ENCODE measurements around the gene LSM2.
"Not testable (repeated sequence)": the region's sequence is repeated elsewhere in the genome, so short reads cannot be mapped to it uniquely, and the experiment has no call there.

LSM2 gene

GRCh38 chr6:31826793-31827285, 20.1 kb upstream of the LSM2 start:
- DNase-seq = no peak

- no peak for DNase-seq
Observed at GRCh38 chr6:31825553-31825952, 18.8 kb upstream of the LSM2 start.

GRCh38 chr6:31823592-31824196, 16.9 kb upstream of the LSM2 start:
- DNase-seq = not testable (repeated sequence)

GRCh38 chr6:31822036-31822821, 15.5 kb upstream of the LSM2 start:
- DNase-seq = peak; percentile 79

- DNase-seq = no peak
Observed at GRCh38 chr6:31821301-31822035, 14.7 kb upstream of the LSM2 start.

- not testable (repeated sequence) for DNase-seq
Observed at GRCh38 chr6:31820399-31820798, 13.6 kb upstream of the LSM2 start.

GRCh38 chr6:31819871-31820299, 13.1 kb upstream of the LSM2 start:
- no peak for DNase-seq

GRCh38 chr6:31817929-31818511, 11.3 kb upstream of the LSM2 start:
- DNase-seq = not testable (repeated sequence)

- DNase-seq = peak; percentile 56
Observed at GRCh38 chr6:31817133-31817928, 10.6 kb upstream of the LSM2 start.

- DNase-seq = peak; percentile 87
Observed at GRCh38 chr6:31815025-31815838, 8.5 kb upstream of the LSM2 start, which contains the start of the genes HSPA1A and HSPA1L. Gene HSPA1A, plus strand, starts transcription at chr6:31815543. Its CDS starts 214 bp downstream, at chr6:31815757. Gene HSPA1L, minus strand, starts transcription at chr6:31815283. Its CDS starts 3,311 bp downstream, at chr6:31811972.

- peak; percentile 76 for DNase-seq
Observed at GRCh38 chr6:31814677-31815024, 7.9 kb upstream of the LSM2 start.

- DNase-seq = no peak
Observed at GRCh38 chr6:31813465-31813849, 6.7 kb upstream of the LSM2 start.

GRCh38 chr6:31811645-31812044, 4.9 kb upstream of the LSM2 start:
- DNase-seq = no peak

- DNase-seq = not testable (repeated sequence)
Observed at GRCh38 chr6:31808599-31808998, 1.8 kb upstream of the LSM2 start.

- DNase-seq = no peak
Observed at GRCh38 chr6:31805939-31806469, 762 bp downstream of the LSM2 start.

- DNase-seq = not testable (repeated sequence)
Observed at GRCh38 chr6:31801031-31801927, 5.5 kb downstream of the LSM2 start.

GRCh38 chr6:31799781-31800180, 7.0 kb downstream of the LSM2 start:
- DNase-seq = no peak

- peak; percentile 65 for DNase-seq
Observed at GRCh38 chr6:31797588-31797987, 9.2 kb downstream of the LSM2 start.

GRCh38 chr6:31796993-31797385, 9.8 kb downstream of the LSM2 start:
- no peak for DNase-seq

Data from CD4-positive, alpha-beta T cell treated with Interleukin-12 subunit alpha and Interleukin-12 subunit beta, for 1 hour (primary cell).